Measurements from ENCODE around the gene TIMP2.
A peak's percentile ranks its signal among the peaks of the same experiment; 100 is the strongest.
"Not testable (repeated sequence)": the region's sequence is repeated elsewhere in the genome, so short reads cannot be mapped to it uniquely, and the experiment has no call there.

TIMP2 gene

GRCh38 chr17:78925234-78925633, at the start of gene TIMP2:
Gene TIMP2 (minus strand): TSS chr17:78925387. CDS start chr17:78925088, 299 bp downstream.
- peak; percentile 97 for DNase-seq (ENCODE audit: low spot score)

- no peak for DNase-seq (ENCODE audit: low spot score)
Observed at GRCh38 chr17:78973792-78974520, 48.8 kb upstream of the TIMP2 start.

- DNase-seq (ENCODE audit: low spot score) = no peak
Observed at GRCh38 chr17:78973196-78973595, 48.0 kb upstream of the TIMP2 start.

- no peak for DNase-seq (ENCODE audit: low spot score)
Observed at GRCh38 chr17:78972507-78973105, 47.4 kb upstream of the TIMP2 start.

- DNase-seq (ENCODE audit: low spot score) = no peak
Observed at GRCh38 chr17:78971756-78972506, 46.7 kb upstream of the TIMP2 start.

- peak; percentile 95 for DNase-seq (ENCODE audit: low spot score)
Observed at GRCh38 chr17:78970834-78971755, 45.9 kb upstream of the TIMP2 start.

GRCh38 chr17:78969865-78970264, 44.7 kb upstream of the TIMP2 start:
- no peak for DNase-seq (ENCODE audit: low spot score)

- DNase-seq (ENCODE audit: low spot score) = no peak
Observed at GRCh38 chr17:78967782-78968362, 42.7 kb upstream of the TIMP2 start.

- DNase-seq (ENCODE audit: low spot score) = no peak
Observed at GRCh38 chr17:78966910-78967600, 41.9 kb upstream of the TIMP2 start.

GRCh38 chr17:78966123-78966813, 41.1 kb upstream of the TIMP2 start:
- no peak for DNase-seq (ENCODE audit: low spot score)

- DNase-seq (ENCODE audit: low spot score) = no peak
Observed at GRCh38 chr17:78965491-78965924, 40.3 kb upstream of the TIMP2 start.

- DNase-seq (ENCODE audit: low spot score) = no peak
Observed at GRCh38 chr17:78963378-78963777, 38.2 kb upstream of the TIMP2 start.

- DNase-seq (ENCODE audit: low spot score) = not testable (repeated sequence)
Observed at GRCh38 chr17:78962984-78963348, 37.8 kb upstream of the TIMP2 start.

- peak; percentile 87 for DNase-seq (ENCODE audit: low spot score)
Observed at GRCh38 chr17:78962345-78962983, 37.3 kb upstream of the TIMP2 start.

- DNase-seq (ENCODE audit: low spot score) = no peak
Observed at GRCh38 chr17:78961571-78961970, 36.4 kb upstream of the TIMP2 start.

- DNase-seq (ENCODE audit: low spot score) = no peak
Observed at GRCh38 chr17:78960928-78961327, 35.7 kb upstream of the TIMP2 start.

- no peak for DNase-seq (ENCODE audit: low spot score)
Observed at GRCh38 chr17:78959803-78960202, 34.6 kb upstream of the TIMP2 start.

- no peak for DNase-seq (ENCODE audit: low spot score)
Observed at GRCh38 chr17:78958641-78959127, 33.5 kb upstream of the TIMP2 start.

- no peak for DNase-seq (ENCODE audit: low spot score)
Observed at GRCh38 chr17:78957128-78957527, 31.9 kb upstream of the TIMP2 start.

GRCh38 chr17:78956254-78956653, 31.1 kb upstream of the TIMP2 start:
- DNase-seq (ENCODE audit: low spot score) = no peak

Data from HuH-7 (cell line).